Measurements from ENCODE around the gene GPS2.

GPS2 gene

GRCh38 chr17:7322520-7323194, 7.5 kb upstream of the GPS2 start:
- no peak for DNase-seq (ENCODE audit: low read depth in 1 of 2, low spot score in 1 of 2)
- in situ Hi-C loops (cut with HindIII; ENCODE audit: low pct_unique_long_range_greater_than_20kb, low sequenced_read_pairs) = no loop called here
- TF ChIP-seq JUND (IDR thresholded peaks at IDR 0.05; ENCODE audit: low read depth) = no peak

DNA sequence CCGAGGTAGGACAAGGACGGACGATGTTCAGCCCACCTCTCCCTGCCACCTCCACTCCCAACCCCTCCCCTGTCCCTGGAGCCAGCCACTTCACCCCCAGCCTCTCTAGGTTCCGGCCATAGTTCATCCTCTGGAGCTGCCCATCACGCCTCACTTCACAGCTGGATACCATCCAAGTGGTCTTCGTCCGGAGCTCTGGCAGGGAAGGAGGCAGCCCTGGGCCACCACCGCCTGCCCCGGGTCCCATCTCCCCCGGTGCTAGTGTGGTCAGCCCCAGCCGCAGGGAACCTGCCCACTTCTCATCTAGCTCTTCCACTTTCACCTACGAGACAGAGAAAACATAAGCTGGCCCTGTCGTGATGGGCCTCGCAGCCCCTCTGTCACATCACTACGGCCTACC, 6.3 kb upstream of the GPS2 start:
- no peak for DNase-seq (ENCODE audit: low read depth in 1 of 2, low spot score in 1 of 2)
- TF ChIP-seq JUND (IDR thresholded peaks at IDR 0.05; ENCODE audit: low read depth) = no peak
- in situ Hi-C loops (cut with HindIII; ENCODE audit: low pct_unique_long_range_greater_than_20kb, low sequenced_read_pairs) = no loop called here

DNA sequence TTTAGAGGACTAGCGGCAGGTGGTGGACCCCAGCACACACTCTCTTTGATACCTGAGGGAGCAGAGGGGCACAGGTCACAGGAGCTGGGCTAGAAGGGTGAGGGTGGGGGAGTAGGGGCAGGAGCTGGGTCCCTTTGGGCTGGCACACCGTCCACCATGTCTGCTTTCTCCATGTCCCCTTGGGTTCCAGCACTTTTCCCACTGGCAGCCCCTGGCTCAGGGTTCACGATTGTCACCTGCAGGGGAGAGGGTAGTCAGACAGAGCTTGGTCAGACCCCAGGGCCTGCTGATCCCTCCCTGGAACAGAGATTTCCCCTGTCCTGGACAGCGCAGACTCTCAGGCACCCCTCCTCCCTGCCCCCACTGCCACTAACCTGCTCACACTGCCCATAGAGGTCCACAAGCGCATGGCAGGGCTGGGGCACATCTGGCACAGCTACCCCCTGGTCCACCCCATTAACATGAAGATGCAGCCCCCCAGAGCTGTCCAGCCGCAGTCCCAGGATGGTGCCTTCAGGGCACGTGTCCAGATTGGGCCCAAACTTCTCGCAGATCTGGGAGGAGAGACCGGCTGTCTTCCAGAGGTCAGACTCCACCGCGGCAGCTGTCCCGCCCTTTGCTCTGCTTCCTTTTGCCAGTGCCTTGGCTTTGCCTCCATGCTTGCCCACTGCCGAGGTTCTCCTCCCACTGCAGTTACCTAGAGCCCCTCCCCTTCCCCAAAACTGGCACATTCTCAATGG, 3.1 kb upstream of the GPS2 start:
- in situ Hi-C loops (cut with HindIII; ENCODE audit: low pct_unique_long_range_greater_than_20kb, low sequenced_read_pairs) = no loop called here
- no peak for TF ChIP-seq JUND (IDR thresholded peaks at IDR 0.05; ENCODE audit: low read depth)
- no peak for DNase-seq (ENCODE audit: low read depth in 1 of 2, low spot score in 1 of 2)

DNA sequence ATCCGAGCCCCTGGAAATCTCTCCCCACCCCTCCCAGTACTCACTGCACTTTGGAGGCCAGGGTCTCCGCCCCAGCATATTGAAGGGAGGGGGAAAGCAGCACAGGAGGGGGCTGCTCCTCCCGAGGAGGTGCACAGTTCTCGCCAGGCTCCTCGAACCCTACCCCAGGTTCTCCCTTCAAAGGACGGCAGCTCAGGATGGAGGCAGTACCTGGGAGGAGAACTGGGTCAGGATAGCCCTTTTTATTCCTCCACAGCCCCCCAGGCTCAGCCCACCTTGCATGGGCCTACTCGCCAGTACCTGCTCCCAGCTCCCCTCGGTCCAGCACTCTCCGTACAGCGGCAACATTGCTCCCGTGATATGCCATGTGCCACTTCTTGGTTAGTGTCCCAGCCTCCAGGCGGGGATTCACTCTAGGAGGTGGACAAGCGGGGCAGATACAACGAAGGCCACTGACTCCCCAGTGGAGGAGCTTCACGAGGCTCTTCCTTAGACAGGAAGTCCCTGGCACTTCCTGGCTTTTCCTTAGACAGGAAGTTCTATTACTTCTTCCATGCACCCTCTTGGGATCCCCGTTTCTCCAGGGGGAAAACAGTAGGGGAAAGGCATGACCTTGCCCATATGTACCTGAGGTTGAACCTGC, 2.1 kb upstream of the GPS2 start:
- in situ Hi-C loops (cut with HindIII; ENCODE audit: low pct_unique_long_range_greater_than_20kb, low sequenced_read_pairs) = no loop called here
- DNase-seq (ENCODE audit: low read depth in 1 of 2, low spot score in 1 of 2) = no peak
- TF ChIP-seq JUND (IDR thresholded peaks at IDR 0.05; ENCODE audit: low read depth) = no peak

- DNase-seq (ENCODE audit: low read depth in 1 of 2, low spot score in 1 of 2) = no peak
- TF ChIP-seq JUND (IDR thresholded peaks at IDR 0.05; ENCODE audit: low read depth) = no peak
- in situ Hi-C loops (cut with HindIII; ENCODE audit: low pct_unique_long_range_greater_than_20kb, low sequenced_read_pairs) = no loop called here
Measured at GRCh38 chr17:7315570-7316235, 543 bp upstream of the GPS2 start.

DNA sequence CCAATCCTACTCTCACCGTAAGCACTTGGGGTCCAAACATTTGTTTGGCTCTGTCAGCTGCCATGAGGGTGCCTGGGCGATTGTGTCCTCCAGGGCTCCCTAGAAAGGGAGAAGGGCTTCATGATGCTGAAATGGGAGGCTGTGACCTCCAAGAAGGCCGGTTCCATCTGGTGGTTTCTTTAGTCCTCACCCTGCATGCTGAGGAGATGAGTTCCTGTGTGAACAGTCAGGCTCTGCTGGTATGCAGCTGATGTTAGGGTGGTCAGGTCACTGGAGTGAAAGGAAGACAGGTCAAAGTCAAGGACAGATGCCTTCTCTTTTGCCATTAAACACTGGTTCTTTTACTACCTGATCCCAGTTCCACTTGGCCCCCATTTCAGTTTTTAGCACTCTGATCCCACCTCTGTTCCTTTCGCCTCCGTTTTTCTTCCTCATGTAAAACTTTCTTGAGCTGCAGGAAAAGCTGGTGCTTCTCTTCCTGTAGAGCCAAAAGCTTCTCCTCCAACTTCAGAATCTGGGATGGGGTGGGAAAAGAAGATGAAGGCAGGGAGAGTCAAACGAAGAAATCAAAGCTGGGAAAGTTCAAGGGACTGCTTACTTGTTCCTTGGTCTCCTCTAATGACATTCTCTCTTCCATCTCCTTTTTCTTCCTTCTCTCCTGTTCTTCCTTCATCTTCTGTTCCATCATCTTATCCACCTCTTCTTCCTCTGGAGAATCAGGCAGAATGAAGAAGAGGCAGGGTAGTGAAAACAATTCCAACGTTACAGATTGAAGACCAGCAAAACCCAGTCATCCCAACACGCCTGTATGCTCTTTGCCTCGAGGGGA, 1.1 kb downstream of the GPS2 start:
- in situ Hi-C loops (cut with HindIII; ENCODE audit: low pct_unique_long_range_greater_than_20kb, low sequenced_read_pairs) = no loop called here
- no peak for TF ChIP-seq JUND (IDR thresholded peaks at IDR 0.05; ENCODE audit: low read depth)
- no peak for DNase-seq (ENCODE audit: low read depth in 1 of 2, low spot score in 1 of 2)

DNA sequence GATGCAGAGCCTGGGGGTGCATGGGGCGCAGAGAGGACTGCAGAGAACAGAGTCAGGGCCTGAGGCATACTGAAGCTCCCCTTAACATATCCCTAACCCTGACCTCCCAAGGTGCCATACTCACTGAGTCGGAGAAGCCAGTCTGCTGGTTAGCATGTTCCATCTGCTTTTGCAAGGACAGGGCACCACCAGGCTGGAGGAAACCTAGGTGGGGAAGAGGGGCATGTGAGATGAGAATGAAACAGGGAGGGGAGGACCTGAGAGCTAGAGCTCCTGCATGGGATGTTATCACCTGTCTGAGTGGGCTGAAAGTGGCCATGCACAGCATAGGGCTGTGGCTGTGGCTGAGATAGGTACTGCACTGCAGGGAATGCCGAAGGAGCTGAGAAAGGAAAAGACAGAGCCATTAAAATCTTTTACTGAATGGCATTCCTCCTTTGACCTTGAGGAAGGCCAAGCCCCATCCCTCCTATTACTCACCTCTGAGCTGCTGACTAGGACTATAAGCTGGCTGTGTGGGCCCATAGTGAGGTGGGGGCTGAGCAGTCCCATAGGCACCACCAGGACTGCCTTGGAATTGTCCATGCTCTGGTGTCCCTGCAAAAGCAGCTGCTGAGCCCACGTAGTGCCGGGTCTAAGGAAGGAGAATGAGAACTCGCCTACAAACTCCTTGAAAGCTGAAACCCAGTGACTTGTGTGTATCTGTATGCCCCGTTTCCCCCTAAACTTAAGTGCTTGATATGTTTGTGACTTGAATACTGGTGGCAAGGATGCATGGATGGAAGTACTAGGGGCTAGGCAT, 1.9 kb downstream of the GPS2 start:
- no peak for TF ChIP-seq JUND (IDR thresholded peaks at IDR 0.05; ENCODE audit: low read depth)
- in situ Hi-C loops (cut with HindIII; ENCODE audit: low pct_unique_long_range_greater_than_20kb, low sequenced_read_pairs) = no loop called here
- no peak for DNase-seq (ENCODE audit: low read depth in 1 of 2, low spot score in 1 of 2)

DNA sequence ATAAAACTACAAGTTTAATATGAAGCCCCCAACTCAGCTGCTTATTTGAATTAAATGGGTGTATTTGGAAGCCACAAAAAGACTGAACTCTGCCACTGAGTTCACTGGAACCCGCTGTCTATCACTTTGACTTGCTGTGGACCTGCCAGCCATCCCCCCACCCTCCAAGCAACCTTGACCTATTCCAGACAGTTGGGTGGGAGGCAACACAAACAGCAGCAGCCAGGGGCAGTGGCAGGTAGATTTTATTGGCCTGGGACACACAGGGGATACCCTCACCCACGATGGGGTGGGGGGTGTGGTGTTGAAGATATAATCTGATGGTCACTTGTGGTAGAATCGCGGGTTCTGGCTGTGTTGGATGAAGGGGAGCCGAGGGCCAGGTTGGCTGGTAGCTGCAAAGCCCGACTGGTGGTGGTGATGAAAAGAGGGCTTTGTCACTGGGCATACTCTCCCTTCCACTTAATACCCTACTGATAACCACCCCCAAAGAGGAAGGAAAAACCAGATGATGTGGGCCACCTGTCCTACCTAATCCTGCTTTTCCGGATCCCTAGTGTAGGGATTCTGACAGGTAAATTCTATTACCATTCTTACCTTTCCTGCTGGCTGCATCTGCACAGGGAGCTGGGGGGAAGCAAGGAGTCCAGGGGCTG, 2.6 kb downstream of the GPS2 start:
- TF ChIP-seq JUND (IDR thresholded peaks at IDR 0.05; ENCODE audit: low read depth) = no peak
- in situ Hi-C loops (cut with HindIII; ENCODE audit: low pct_unique_long_range_greater_than_20kb, low sequenced_read_pairs) = no loop called here
- no peak for DNase-seq (ENCODE audit: low read depth in 1 of 2, low spot score in 1 of 2)

- in situ Hi-C loops (cut with HindIII; ENCODE audit: low pct_unique_long_range_greater_than_20kb, low sequenced_read_pairs) = no loop called here
- no peak for TF ChIP-seq JUND (IDR thresholded peaks at IDR 0.05; ENCODE audit: low read depth)
- DNase-seq (ENCODE audit: low read depth in 1 of 2, low spot score in 1 of 2) = no peak
Measured at GRCh38 chr17:7311110-7311705, 4.0 kb downstream of the GPS2 start.

DNA sequence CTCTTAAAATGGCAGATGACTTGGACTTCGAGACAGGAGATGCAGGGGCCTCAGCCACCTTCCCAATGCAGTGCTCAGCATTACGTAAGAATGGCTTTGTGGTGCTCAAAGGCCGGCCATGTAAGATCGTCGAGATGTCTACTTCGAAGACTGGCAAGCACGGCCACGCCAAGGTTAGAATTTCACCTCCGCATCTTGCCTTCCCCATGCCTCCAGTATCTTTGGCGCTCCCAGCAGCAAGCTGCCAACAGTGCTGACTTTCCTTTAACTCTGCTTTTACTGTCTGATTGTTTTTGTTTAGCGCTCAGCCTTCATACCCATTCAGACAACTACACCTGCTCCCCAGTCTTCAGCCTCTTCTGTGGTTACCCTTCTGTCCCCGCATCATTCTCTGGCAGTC, 5.5 kb downstream of the GPS2 start:
- no peak for TF ChIP-seq JUND (IDR thresholded peaks at IDR 0.05; ENCODE audit: low read depth)
- in situ Hi-C loops (cut with HindIII; ENCODE audit: low pct_unique_long_range_greater_than_20kb, low sequenced_read_pairs) = no loop called here
- no peak for DNase-seq (ENCODE audit: low read depth in 1 of 2, low spot score in 1 of 2)
